Activated naive CD8-positive, alpha-beta T cell treated with anti-CD3 and anti-CD28 coated beads, Interleukin-2, amount 50 U/mL, for 16 hours (primary cell): ENCODE results near the gene GRAMD1B.
A peak's percentile ranks its signal among the peaks of the same experiment; 100 is the strongest.
"Not testable (repeated sequence)": the region's sequence is repeated elsewhere in the genome, so short reads cannot be mapped to it uniquely, and the experiment has no call there.

Experiments
- DNase-seq: peaks from one replicate; pipeline ENCODE4 v3.0.0-alpha.2; 2020; ENCODE audit warnings: low read depth, low spot score

Gene GRAMD1B

GRCh38 chr11:123640677-123641494 is 210.8 kb downstream of the GRAMD1B start:
- DNase-seq: peak; percentile 14

GRCh38 chr11:123641495-123641840 is 211.4 kb downstream of the GRAMD1B start:
- no peak for DNase-seq

DNA sequence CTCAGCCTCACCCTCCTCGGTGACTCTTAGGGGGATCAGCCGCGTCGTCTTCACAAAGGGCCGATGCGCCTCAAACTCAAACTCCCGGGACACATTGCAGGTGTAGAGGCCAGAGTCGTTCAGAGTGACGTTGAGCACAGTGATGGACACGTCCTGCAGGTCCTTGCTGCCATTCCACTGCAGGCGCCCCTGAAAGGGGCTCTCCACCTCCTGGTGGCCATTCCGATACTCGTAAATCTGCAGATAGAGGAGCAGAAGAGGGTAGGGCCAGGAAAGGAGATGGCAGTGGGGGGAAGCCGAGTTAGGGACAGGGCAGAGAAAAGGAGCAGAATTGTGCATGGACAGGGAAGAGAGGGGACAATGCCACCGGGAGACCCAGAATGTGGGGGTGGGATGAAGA is 212.4 kb downstream of the GRAMD1B start:
- DNase-seq: no peak

DNA sequence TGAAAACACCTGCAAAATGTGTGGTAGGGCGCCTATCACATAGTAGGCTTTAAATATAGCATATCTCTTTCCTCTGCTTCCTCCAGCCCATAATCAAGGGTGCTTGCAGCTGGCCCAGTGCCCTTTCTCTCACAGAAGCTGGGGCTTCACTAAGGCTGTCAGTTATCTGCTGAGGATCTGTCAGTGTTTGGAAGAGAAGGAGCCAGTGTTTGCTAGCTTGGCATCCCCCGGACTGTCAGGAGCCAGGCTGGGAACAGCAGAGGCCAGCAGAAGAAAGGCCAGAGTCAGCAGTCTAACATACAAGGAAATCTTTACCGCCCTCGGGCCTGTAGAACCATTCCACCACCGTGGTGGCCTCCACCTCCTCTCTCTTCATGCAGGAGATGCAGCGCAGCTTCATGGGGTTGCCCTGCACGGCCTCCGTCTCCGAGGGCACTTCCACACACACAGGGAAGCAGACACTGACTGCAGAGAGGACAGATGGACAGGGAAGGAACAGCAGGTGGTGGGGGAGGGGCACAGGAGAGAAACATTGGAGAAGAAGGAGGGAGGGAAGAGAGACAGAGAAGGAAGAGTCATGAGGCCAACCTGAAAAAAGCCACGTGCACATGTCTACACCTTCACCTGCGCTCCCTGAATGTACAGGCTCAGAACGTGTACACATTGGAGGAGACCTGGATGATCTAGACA is 215.4 kb downstream of the GRAMD1B start:
- DNase-seq: no peak

DNA sequence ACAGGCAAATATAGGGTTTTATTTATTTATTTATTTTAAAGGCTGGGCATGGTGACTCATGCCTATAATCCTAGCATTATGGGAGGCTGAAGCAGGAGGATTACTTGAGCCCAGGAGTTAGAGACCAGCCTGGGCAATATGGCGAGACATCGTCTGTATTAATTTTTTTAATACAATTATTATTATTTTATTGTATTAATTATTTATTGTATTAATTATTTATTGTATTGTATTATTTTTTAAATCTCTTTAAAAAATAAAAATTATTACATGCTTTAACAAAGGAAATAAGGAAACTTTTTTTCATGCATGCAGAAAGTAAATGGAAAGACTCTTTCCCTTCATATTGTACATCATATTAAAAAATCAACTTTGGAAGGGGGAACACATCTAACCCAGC is 220.8 kb downstream of the GRAMD1B start:
- DNase-seq: no peak

GRCh38 chr11:123652599-123652998 is 222.5 kb downstream of the GRAMD1B start:
- no peak for DNase-seq

DNA sequence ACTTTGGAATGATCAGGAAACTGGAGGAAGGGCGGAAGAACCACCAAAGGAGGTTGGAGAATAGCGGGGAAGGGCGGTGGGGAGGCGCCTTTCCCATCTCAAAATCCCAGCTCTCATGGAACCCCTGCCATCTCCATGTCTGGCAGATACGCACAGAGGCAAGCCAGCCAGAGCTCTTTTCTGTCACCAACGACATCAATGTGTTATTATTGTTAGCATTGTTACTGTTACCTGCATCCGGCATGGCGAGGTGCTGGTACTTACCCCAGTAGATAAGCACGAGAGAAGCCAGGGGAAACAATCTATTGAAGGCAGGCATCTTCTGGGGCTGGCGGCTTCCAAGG is 223.4 kb downstream of the GRAMD1B start:
- no peak for DNase-seq

GRCh38 chr11:123653827-123654565 is 223.9 kb downstream of the GRAMD1B start:
- DNase-seq: no peak

DNA sequence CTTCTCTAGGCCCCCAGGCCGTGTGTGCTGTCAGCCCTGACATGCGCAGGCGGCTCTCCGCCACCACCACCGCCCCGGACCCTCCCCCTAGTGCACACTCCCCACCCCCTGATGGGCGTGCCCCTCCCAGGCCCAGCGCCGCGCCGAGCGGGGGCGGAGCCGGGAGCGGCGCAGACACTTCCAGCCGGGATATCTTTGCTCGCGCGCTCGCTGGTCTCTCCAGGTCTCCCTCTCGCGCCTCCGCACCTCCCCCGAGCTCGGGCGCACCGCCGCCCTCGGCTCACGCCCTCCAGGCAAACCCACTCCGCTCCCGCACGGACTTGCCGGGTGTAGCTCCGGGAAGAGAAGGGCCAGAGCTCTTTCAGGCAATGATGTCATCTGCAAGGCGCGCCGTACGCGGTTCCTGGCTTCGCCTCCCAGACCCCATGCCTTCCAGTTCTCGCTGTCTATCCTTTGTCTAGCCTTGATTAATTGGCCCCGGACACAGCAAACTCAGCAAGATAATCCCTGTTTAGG is 224.6 kb downstream of the GRAMD1B start, which contains the start of gene SCN3B:
Gene SCN3B (minus strand): TSS at position 59 of the 516 bp plus-strand sequence. CDS start 823 bp downstream, outside the sequence.
- no peak for DNase-seq

DNA sequence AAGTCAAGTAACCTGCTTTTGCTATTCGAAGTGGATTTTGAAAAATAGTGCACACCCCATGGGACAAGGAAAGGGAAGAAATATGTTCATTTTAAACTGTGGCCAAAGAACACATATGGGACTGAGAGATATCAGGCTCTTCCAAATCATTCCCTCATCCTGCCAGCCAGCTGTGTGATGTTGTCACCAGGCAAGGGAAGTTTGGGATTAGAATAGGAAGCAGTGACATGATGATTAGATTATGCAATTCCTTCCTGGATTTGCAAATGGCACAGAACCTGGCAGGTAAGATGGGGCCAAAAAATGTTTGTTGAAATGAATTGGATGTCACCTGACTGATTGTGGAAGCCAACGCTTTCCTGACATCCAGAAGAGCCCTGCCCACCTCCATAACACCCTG is 229.2 kb downstream of the GRAMD1B start:
- no peak for DNase-seq

DNA sequence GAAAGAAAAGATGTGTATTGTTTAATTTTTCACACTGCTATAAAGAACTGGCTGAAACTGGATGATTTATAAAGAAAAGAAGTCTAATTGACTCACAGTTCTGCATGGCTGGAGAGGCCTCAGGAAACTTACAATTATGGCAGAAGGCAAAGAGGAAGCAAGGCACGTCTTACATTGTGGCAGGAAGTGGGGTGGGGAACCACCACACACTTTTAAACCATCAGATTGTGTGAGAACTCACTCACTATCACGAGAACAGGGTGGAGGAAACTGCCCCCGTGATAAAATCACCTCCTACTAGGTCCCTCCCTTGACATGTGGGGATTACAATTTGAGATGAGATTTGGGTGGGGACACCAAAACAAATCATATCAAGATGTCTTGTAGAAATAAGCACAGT is 229.9 kb downstream of the GRAMD1B start:
- DNase-seq: not testable (repeated sequence)

DNA sequence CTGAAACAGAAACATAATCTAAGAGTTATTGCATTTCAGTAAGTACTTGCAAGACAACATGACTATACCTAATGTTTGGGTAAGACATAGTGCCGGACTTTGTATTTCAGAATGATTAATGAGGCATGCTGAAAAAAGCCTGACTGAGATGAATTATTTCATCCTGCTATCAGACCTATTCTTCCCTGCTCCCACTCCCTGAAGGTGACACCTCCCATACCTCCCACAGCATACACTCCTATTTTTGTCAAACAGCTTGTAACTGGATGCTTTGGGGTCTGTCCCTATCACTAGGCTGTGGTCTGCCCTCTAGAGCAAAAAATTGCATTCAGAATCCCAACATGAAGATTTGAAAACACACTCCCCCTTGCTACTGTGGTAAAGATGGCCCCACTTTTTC is 235.2 kb downstream of the GRAMD1B start:
- no peak for DNase-seq

DNA sequence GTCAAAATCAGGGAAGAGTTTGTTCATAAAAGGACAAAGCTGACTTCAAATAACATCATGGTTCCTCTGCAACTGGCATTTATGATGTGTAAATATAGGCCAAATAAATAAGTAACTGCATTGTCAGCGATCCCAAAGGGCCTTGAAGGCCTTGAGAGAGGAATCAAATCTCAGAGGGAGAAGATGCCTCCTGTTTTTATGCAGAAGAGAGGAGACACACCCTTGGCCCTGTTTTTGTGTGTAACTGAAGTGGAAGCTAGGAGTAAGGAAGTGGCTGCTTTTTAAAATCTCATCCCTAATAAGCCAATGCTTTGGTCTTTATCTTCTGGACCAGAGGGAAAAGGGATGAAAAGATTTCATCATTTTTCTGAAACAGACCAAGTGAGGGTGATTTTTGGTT is 240.0 kb downstream of the GRAMD1B start:
- DNase-seq: no peak

DNA sequence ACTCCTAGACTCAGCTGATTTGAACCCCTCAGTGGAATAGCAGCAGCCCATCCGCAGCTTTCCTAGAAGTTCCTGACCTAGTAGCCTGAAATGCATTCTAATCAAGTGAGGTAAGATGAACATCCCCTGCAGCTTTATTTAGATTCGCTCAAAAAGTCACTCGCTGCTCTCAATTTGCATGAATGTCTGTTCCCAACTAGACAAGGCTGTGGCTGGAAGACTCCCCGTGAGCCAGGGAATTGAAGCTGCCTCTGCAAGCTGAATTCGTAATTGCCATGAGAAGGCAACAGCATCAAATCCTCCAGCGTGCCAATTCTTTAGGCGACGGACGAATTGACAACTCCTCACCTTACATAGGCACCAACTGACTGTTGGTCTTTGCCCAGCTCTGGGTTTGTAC is 241.5 kb downstream of the GRAMD1B start:
- DNase-seq: no peak

DNA sequence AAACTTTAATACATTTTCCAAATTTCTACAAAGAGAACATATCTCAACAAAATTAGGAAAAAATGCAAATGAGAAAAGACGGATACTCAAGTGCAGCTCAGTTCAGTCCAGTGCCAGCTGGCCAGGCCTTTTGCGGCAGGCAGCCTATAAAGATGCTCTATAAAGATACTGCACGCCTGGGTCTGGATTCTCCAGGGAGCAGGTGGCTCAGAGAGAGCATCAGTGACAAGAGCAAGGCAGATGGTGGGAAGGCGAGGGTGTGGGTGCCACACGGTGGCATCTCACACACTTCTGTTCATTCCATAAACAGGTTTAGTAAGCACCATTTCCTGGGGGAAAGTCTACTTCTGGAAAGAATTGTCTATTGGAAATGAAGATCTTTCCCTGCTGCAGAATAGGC is 242.5 kb downstream of the GRAMD1B start:
- DNase-seq: no peak

DNA sequence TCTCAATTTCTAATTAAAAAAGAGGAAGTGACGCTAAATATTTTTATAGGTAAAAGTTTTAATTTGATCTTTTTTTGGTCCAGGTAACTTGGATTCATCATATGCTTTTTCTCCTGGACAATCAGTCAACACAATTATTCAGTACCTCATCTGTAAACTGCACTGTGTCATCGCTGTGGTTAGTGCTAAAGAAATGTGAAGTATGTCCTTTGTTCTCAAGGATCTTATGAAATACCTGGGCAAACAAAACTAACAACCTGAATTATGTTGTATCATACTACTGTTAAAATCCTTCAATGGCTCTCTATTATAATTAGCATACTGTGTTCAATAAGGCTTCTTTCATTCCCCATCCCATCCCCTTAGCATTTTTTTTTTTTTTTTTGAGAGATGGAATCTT is 244.2 kb downstream of the GRAMD1B start:
- no peak for DNase-seq
